ENCODE results near the gene FTO.

GRCh38 chr16:53792161-53792951, 88.4 kb downstream of the FTO start:
- TF ChIP-seq, protein P1, sequence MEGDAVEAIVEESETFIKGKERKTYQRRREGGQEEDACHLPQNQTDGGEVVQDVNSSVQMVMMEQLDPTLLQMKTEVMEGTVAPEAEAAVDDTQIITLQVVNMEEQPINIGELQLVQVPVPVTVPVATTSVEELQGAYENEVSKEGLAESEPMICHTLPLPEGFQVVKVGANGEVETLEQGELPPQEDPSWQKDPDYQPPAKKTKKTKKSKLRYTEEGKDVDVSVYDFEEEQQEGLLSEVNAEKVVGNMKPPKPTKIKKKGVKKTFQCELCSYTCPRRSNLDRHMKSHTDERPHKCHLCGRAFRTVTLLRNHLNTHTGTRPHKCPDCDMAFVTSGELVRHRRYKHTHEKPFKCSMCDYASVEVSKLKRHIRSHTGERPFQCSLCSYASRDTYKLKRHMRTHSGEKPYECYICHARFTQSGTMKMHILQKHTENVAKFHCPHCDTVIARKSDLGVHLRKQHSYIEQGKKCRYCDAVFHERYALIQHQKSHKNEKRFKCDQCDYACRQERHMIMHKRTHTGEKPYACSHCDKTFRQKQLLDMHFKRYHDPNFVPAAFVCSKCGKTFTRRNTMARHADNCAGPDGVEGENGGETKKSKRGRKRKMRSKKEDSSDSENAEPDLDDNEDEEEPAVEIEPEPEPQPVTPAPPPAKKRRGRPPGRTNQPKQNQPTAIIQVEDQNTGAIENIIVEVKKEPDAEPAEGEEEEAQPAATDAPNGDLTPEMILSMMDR (IDR thresholded peaks at IDR 0.05) = no peak
- no peak for TF ChIP-seq POLR2A (IDR thresholded peaks at IDR 0.05)
